ENCODE measurements around the gene PAN2. TPM values are rescaled to one million over a fixed set of nuclear protein-coding genes. Genes with fewer than 3 reads are reported as not detected.

PAN2 gene, protein sequence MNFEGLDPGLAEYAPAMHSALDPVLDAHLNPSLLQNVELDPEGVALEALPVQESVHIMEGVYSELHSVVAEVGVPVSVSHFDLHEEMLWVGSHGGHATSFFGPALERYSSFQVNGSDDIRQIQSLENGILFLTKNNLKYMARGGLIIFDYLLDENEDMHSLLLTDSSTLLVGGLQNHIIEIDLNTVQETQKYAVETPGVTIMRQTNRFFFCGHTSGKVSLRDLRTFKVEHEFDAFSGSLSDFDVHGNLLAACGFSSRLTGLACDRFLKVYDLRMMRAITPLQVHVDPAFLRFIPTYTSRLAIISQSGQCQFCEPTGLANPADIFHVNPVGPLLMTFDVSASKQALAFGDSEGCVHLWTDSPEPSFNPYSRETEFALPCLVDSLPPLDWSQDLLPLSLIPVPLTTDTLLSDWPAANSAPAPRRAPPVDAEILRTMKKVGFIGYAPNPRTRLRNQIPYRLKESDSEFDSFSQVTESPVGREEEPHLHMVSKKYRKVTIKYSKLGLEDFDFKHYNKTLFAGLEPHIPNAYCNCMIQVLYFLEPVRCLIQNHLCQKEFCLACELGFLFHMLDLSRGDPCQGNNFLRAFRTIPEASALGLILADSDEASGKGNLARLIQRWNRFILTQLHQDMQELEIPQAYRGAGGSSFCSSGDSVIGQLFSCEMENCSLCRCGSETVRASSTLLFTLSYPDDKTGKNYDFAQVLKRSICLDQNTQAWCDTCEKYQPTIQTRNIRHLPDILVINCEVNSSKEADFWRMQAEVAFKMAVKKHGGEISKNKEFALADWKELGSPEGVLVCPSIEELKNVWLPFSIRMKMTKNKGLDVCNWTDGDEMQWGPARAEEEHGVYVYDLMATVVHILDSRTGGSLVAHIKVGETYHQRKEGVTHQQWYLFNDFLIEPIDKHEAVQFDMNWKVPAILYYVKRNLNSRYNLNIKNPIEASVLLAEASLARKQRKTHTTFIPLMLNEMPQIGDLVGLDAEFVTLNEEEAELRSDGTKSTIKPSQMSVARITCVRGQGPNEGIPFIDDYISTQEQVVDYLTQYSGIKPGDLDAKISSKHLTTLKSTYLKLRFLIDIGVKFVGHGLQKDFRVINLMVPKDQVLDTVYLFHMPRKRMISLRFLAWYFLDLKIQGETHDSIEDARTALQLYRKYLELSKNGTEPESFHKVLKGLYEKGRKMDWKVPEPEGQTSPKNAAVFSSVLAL
- 64.4 and 69.6 TPM in 2 replicates for total RNA-seq
- long read RNA-seq, full-length matches to known transcripts: 18 of 35 reads
- long read RNA-seq, partial matches to known transcripts: 8 of 35 reads
- long read RNA-seq, other reads (novel, unspliced or antisense): 9 of 35 reads

- TF ChIP-seq CTCF (conservative IDR thresholded peaks at IDR 0.05): peak; percentile 77
- H3K27me3 Mint-ChIP-seq (ENCODE audit: low read depth): no peaks in the 10 kb centered on the region
- no peaks in the 10 kb centered on the region for H3K9me3 Mint-ChIP-seq
- H3K36me3 Mint-ChIP-seq (ENCODE audit: low read depth): no peaks in the 10 kb centered on the region
- peaks cover 26% of the 10 kb centered on the region for H3K4me1 Mint-ChIP-seq
- peak within 1 kb of the TSS; percentile 96 for H3K4me3 Mint-ChIP-seq
- H3K27ac Mint-ChIP-seq (ENCODE audit: unreplicated experiment): peak within 1 kb of the TSS; percentile 89
- peak; percentile 80 for DNase-seq (ENCODE audit: low read depth, low spot score)
Observed at GRCh38 chr12:56333679-56334489, at the start of gene PAN2. Gene PAN2 (minus strand): TSS chr12:56334000. CDS start chr12:56333094, 906 bp downstream.

GRCh38 chr12:56382611-56383010 lies 48.8 kb upstream of the PAN2 start:
- Mint-ChIP-seq H3K27ac (ENCODE audit: unreplicated experiment) (no peak overlapping the region), H3K4me1 (peaks cover 6% of the 10 kb centered on the region), H3K4me3 (no peak overlapping the region), H3K9me3 (no peaks in the 10 kb centered on the region), H3K36me3 (ENCODE audit: low read depth) (no peaks in the 10 kb centered on the region), H3K27me3 (ENCODE audit: low read depth) (no peaks in the 10 kb centered on the region)
- DNase-seq (ENCODE audit: low read depth, low spot score): no peak
- no peak for TF ChIP-seq CTCF (conservative IDR thresholded peaks at IDR 0.05)

DNA sequence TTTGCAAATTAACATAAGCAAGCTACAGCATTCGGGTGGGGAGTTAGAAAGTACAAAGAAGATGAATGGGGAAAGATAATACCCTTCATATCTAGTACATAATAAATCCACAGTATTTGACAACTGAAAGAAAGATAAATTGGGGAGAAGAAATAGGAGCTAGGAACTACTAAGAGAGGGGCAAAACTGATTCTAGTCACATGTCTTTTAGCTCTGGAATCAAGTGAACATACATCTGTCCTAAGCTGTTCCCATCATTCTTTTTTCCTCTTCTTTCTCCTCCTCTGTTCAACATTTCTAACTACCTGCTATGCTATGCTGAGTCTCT lies 44.2 kb upstream of the PAN2 start:
- H3K27ac Mint-ChIP-seq (ENCODE audit: unreplicated experiment): no peak overlapping the region
- peaks cover 4% of the 10 kb centered on the region for H3K27me3 Mint-ChIP-seq (ENCODE audit: low read depth)
- no peak for DNase-seq (ENCODE audit: low read depth, low spot score)
- H3K36me3 Mint-ChIP-seq (ENCODE audit: low read depth): peaks cover 5% of the 10 kb centered on the region
- H3K4me1 Mint-ChIP-seq: no peaks in the 10 kb centered on the region
- no peak overlapping the region for H3K4me3 Mint-ChIP-seq
- H3K9me3 Mint-ChIP-seq: peaks cover 5% of the 10 kb centered on the region
- no peak for TF ChIP-seq CTCF (conservative IDR thresholded peaks at IDR 0.05)

- Mint-ChIP-seq H3K27ac (ENCODE audit: unreplicated experiment) (peak overlapping the region; percentile 20), H3K4me1 (no peaks in the 10 kb centered on the region), H3K9me3 (peaks cover 9% of the 10 kb centered on the region), H3K4me3 (no peak overlapping the region), H3K27me3 (ENCODE audit: low read depth) (peaks cover 8% of the 10 kb centered on the region), H3K36me3 (ENCODE audit: low read depth) (peaks cover 5% of the 10 kb centered on the region)
- no peak for DNase-seq (ENCODE audit: low read depth, low spot score)
- no peak for TF ChIP-seq CTCF (conservative IDR thresholded peaks at IDR 0.05)
Observed at GRCh38 chr12:56377310-56377988, 43.6 kb upstream of the PAN2 start.

Measured in neural crest cell (in vitro differentiated cells).